Esophagus mucosa (tissue), 1 donor: ENCODE data around the gene AP5M1. TPM values are rescaled to one million over a fixed set of nuclear protein-coding genes. Genes with fewer than 3 reads are reported as not detected.
"Not testable (repeated sequence)": the region's sequence is repeated elsewhere in the genome, so short reads cannot be mapped to it uniquely, and the experiment has no call there.

Experiments
- ATAC-seq: fragments of 200-7000 bp; cut with Tn5 transposase; one replicate; pipeline ENCODE4 v1.9.1; 2020
- total RNA-seq: library from RNA; stranded (reverse); gene quantifications from one replicate; pipeline ENCODE4 v1.2.4, GENCODE V29; 2023
- donor health status: DM: yes; HTN: yes; CAD: no.

AP5M1 gene
- total RNA-seq, 1 donor from 2014 or later = 26.6 TPM

DNA sequence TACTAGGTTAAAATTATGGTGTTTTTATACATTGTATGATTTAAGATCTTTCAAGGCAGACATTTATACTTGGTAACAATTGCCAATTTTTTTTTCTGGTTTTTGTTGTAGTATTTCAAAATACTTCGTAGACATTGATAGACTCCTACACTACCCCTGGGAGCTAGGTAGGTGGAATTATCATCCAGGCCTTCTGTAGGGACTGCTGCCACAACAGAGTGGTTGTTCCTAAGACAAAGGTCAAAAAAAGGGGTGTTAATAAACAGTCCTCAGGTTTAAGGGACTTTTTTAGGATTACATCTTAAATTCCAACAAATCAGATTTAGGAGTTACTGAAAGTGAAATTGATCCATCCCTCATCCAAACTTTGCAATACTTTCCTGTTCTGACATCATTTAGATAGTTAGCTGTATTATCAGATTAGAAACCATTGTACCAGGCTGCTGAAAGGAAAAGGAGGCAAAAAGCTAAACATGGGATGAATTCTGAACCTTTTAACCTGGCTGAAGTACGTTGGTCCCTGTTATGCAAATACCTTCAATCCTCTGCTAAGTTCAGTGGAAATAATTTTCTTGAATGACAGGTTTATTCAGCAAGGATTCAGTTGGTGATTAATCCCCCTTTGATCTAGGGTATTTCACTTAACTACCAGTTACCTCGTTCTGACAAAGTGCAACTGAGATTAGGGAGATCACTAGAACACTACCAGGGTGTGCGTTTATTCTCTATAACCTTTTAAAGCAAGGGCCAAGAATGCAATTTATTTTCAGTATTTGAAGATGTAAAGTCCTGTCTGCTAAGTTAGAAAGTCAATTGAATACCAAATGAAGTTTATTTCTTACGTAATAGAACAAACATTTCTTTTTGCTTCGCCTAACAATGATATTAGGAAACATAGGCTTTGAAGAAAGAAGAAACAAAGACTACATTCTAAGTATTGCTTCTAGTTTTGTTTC lies 23.2 kb downstream of the AP5M1 start:
- no peak for ATAC-seq

DNA sequence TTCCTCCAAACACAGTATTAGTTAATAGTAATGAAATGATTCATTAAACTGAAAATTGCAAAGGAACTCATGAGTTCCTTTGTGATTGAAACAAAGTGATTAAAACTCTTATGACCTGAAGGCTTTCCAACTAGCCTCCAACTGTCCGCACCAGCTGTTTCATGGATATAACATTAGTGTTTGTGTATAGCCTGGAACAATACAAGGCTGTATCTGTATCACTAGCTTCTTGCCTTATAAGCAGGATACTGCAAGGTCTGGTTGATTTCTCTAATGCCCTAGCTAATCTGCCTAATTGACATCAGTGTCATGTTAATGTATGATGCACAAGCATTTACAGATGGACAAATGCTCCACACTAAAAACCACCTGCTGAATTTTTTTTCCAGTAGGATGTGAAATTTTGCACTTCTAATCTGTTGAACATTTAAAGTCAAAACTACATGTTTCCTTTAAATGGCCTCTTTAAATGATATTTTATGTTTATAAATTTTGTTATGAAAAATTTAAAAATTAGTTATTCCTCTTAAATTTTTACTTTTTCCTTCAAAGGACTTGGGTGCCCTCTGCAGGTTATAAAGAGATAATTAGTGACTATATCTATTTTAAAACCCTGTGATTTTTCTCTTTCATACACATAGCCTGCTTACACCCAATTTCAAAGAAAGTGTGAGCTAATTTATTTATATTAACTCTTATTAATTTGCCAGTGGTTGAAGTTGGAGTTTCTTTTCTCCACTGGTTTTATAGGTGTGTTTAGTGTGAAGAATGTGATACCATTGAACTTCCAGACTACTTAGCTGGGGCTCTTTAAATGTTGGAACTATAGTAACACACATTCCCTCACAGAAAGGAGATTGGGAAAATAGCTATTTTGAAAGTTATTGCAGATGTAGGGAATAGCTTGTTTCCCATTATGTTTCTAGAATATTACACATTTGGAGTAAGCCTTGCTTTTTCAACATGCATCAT lies 25.4 kb downstream of the AP5M1 start:
- no peak for ATAC-seq

DNA sequence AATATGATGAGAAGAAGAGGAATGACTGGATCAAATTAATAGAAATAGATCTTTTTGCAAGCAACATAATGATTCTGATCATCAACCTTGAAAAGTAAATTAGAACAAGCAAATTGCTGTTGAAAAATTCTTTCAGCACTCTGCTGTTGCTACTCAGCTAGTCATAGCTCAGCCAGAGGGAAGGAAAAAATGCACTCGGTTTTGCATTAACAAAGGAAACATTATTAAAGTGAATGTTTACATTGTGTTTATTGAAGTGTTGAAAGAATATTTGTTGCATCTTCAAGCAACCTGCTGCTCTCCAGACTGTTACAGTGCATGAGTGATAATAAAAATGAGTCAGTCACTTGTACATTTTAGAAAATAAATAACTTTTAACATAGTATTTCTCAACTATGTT lies 26.5 kb downstream of the AP5M1 start:
- ATAC-seq = no peak

DNA sequence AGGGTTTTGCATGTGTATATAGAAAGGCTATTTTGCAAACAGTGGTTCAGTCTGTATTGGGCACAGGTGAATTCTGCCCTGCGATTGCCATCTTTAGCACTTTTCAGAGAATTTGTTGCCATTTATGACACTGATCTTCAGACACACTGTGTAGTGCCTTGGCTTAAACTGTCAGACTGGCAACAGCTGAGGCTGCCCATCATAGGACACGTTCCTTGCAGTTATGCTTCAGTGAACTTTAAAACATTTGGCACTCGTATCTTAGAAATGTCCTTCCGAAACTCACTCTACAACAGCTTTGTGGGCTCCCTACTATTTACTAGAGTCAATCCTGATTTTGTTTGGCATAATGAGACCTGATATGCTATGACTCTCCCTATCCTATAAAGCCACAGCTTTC lies 29.1 kb downstream of the AP5M1 start:
- no peak for ATAC-seq

DNA sequence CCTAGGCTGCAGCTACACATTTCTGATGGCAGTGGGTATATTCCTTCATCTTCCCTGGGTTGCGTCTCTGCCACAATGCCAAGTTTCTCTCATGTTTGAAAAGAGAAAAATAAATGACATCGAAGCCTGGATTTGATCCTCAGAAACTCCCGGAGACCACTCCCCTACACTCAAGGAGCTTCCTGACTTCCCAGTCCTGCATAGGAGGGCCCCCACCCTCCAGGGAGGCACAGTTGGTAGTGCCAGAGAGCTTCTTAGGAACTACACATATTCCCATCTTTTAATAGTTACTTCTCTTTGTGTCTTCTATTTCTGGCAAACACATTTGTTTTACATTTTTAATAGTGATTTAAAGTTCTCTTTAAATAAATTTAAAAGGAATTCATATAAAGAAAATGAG lies 30.7 kb downstream of the AP5M1 start:
- ATAC-seq = no peak

DNA sequence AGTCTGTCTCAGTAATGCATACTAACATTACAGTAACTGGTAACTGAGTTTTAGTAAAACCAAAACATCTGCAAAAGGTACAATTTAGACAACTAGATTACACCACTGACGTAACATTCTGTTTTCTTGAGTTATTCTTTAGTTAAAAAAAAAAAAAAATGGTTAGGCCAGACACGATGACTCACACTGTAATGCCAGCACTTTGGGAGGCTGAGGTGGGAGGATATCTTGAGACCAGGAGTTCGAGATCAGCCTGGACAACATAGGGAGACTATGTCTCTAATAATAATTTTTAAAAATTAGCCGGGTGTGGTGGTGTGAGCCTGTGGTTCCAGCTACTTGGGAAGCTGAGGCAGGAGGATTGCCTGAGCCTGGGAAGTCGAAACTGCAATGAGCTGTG lies 34.1 kb downstream of the AP5M1 start:
- no peak for ATAC-seq

DNA sequence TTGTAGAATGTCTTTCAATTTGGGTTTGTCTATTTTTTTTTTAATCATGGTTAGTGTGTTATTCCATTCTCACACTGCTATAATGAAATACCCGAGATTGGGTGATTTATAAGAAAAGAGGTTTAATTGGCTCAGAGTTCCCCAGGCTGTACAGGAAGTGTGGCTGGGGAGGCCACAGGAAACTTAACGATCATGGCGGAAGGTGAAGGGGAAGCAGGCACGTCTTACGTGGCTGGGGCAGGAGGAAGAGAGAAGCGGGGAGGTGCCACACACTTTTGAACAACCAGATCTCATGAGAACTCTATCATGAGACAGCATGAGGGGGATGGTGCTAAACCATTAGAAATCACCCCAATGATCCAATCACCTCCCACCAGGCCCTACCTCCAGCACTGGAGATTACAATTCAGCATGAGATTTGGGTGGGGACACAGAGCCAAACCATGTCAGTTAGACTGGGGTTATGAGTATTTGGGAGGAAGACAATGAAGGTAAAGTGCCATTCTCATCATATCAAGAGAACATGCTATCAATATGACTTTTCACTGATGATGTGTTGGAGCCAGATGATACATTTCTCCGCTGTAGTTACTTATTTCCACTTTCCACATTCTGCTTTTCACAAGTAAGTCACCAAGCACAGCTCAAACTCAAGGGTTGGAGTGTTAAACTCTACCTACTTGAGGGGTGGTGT lies 45.8 kb downstream of the AP5M1 start:
- no peak for ATAC-seq

DNA sequence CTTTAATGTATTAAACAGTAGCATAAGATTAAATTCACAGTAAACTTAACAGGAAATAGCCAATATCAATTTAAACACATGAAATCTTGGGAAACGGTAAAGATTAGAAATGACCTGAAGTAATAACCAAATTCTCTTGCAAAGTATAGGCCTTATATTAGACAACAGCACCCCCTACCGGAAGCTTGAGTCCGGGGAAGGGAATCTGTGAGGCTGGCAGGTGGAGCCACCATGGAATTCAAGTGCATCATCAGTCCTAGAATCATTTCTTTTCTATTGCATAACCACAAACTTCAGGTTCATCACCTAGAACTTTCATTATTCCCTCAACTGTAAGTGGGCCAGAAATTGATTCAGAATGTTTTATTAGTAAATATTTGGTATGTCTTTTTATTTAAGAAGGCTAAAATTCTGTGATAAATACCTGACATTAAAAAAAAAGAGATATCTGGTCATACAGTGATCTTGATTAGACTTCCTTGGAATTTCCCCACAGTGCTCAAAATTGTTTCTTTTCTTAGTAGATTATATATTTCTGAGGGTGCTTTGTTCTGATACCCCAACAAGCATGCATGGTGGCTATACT lies 48.6 kb downstream of the AP5M1 start:
- ATAC-seq = peak; percentile 81

DNA sequence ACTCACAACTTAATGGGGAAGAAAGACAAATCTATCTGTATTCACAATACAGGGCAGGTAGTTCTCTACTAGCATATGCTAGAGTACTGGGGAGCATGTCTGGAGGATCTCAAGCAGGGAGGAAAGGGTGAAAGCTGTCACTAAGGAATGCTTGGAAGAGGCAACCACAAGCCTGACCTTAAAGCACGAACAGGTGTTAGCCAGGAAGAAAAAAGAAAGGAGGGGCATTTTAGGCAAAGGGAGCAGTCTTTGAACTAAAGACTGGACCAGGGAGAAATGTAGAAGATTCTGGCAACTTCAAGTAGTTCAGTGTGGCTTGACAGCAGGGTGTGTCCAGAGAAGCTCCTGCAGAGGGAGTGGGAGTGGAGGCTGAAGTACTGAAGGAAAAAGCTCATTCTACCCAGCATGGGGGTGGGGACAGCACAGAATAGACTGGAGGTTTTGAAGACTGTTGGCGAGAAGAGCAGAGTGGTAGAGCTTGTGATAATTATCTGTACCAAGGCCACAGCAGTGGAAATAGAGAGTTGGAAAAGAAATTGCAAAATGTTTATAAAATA lies 50.9 kb downstream of the AP5M1 start:
- no peak for ATAC-seq

DNA sequence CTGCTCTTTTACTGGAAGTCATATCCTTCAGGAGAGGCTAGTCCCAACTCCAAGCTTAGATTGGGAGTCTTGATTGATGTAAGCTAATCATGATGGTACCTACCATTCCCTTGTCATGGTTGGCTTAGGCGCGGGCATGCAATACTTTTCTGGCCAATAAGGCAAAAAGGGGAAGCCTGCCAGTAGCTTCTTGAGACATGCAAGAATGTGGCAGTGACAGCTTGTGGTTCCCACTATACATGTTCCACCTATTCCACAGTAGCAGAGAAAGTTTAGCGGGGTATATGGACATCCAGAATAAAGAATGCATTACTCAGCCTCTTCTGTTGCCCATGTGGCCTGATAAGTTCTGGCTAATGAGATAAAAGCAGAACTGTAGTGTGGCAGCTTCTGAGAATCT lies 55.0 kb downstream of the AP5M1 start:
- no peak for ATAC-seq

DNA sequence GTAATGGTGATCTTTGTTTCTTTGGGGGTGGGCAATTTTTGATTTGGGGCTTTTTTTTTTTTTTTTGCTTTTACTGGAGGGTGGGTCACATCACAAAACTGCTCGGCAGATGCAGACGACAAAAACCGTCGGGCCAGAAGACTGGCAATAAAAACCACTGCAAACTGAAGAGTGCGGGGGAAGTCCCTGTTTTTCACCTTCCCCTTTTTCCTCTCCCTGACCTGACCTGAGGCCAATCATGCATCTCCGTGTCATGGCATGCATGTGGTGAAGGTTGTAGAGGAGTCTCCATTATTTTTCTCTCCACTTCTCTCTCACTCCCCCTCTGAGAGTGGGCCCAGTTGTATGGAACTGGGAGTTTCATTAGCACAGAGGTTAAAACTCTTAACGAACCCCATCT lies 57.5 kb downstream of the AP5M1 start:
- no peak for ATAC-seq

DNA sequence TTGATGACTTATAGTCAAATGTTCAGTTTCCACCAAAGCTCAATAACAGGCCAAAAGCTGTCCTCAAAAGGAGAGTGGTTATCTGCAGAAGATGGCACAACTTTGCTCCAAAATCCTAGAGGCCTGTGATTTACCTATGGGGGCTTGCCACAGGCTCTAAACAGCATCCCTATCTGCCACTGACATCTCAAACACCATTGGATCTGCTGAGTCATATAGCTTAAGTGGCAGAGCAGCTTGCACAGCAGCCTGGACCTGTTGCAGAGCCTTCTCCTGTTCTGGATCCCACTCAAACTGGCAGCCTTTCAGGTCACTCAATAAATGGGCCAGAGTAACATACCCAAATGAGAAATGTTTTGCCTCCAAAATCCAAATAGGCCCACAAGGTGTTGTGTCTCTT lies 61.1 kb downstream of the AP5M1 start:
- no peak for ATAC-seq

DNA sequence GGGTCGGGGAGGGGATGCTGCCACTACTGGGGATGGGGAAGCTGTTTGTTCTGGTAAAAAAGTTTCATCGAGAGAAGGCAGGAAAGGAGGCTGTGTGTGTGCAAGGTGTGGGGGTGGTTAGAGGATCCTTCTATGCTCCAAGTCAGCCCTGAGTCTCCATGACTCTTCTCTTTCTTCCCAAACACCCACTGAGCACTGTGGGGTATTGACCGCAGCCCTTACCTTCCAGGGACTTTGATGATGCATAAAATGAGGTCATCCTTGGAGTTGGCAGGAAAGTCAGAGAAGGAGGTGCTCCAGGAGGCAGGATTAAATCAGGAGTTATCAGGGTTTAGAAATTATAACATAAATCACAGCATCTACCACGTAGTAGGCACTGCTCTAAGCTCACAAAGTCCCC lies 63.7 kb downstream of the AP5M1 start:
- not testable (repeated sequence) for ATAC-seq

DNA sequence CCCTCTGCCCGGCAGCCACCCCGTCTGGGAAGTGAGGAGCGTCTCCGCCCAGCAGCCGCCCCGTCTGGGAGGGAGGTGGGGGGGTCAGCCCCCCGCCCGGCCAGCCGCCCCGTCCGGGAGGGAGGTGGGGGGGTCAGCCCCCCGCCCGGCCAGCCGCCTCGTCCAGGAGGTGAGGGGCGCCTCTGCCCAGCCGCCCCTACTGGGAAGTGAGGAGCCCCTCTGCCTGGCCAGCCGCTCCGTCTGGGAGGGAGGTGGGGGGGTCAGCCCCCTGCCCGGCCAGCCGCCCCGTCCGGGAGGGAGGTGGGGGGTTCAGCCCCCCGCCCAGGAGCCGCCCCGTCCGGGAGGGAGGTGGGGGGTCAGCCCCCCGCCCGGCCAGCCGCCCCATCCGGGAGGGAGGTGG lies 65.0 kb downstream of the AP5M1 start:
- not testable (repeated sequence) for ATAC-seq

DNA sequence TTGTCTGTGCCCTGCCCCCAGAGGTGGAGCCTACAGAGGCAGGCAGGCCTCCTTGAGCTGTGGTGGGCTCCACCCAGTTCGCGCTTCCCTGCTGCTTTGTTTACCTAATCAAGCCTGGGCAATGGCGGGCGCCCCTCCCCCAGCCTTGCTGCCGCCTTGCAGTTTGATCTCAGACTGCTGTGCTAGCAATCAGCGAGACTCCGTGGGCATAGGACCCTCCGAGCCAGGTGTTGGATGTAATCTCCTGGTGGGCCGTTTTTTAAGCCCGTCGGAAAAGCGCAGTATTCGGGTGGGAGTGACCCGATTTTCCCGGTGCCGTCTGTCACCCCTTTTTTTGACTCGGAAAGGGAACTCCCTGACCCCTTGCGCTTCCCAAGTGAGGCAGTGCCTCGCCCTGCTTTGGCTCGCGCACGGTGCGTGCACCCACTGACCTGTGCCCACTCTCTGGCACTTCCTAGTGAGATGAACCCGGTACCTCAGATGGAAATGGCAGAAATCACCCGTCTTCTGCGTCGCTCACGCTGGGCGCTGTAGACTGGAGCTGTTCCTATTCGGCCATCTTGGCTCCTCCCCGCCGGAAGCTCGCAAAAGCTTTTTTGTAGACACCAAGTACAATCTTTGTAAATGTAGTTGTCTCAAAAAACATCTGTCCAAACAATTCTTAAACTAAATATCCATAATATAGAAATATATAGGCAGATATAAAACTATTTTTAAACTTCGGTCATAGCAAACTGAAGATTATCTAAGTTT lies 75.0 kb downstream of the AP5M1 start:
- ATAC-seq = not testable (repeated sequence)

DNA sequence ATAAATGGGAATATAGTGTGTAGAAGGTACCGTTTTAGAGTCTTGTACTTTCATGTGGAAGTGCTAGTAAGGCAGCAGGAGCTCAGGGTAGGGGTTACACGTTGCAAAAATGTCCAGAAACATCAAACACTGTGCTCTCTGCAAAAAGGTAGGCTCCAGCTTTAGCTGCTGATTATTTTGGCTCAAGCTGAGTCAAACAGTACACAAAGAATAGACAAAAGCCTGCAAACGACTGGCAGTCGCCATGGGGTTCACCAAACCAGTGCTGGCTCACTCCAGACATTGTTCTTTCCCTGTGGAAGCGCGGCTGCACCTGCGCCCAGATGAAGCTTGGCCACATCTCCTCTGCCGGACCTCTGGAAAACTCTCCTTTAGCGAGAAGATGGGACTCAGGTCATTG lies 76.3 kb downstream of the AP5M1 start:
- no peak for ATAC-seq

DNA sequence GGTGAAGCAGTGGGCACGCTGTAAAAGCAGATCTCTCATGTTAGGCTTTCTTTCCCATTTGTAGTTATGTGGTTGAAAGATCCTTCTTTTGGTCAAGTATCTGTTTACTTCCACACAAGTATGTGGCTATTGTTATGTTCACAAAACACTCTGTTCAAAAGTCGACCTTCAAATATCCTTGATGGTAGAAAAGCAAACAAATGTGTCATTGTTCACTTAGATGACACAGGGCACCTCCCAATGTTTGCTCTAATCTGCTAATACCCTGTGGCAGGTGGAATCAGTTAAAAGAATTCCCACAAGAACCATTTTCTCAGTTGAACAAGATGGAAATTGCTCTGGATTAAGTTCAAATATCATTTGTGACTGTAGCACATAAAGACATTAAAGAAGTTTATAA lies 78.0 kb downstream of the AP5M1 start:
- no peak for ATAC-seq
